ENCODE measurements around the gene MIDN.

MIDN gene

GRCh38 chr19:1259206-1259875, 11.0 kb downstream of the MIDN start:
- DNase-seq = peak in 3 of 4 experiments; percentile 50 to 64 (median 52)

DNA sequence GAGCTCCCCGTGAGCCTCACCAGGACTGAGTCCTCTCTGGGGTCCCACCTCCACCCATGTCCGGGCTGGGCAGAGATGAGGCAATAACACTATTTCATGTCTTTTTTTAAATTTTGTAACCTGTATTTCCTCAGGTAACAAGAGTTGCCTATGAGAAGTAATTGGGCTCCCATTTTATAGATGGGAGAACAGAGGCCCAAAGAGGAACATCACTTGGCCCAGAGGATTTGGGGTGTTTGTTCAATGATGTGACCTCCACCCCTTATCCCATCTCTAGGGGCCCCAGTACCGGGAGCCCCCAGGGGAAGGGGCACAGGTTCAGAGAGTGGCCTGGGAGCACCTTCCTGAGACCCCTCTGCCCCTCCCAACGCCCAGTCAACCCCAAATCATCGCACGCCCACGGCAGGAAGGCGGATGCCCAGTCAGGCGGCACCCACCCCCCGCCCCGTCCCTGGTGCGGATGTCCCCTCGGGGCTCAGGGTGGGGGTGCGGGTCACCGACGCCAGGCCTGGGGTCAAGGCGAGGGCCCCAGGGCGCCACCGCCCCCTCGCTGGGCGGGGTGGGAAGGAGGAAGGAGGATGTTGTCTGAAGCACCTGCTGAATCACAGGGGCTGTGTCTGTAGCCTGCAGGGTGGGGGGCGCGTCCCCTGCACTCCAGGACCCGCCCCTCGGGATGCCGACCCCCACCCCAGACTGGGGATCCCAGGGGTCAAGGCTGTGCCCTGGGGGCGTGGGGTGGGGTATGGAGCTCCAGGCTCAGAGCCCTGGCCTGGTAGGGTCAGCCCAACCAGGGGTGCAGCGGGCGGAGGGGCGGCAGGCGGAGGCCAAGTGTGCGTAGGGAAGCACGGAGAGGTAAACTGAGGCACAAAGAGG, 11.7 kb downstream of the MIDN start:
- peak in 1 of 4 experiments; percentile 37 for DNase-seq

DNA sequence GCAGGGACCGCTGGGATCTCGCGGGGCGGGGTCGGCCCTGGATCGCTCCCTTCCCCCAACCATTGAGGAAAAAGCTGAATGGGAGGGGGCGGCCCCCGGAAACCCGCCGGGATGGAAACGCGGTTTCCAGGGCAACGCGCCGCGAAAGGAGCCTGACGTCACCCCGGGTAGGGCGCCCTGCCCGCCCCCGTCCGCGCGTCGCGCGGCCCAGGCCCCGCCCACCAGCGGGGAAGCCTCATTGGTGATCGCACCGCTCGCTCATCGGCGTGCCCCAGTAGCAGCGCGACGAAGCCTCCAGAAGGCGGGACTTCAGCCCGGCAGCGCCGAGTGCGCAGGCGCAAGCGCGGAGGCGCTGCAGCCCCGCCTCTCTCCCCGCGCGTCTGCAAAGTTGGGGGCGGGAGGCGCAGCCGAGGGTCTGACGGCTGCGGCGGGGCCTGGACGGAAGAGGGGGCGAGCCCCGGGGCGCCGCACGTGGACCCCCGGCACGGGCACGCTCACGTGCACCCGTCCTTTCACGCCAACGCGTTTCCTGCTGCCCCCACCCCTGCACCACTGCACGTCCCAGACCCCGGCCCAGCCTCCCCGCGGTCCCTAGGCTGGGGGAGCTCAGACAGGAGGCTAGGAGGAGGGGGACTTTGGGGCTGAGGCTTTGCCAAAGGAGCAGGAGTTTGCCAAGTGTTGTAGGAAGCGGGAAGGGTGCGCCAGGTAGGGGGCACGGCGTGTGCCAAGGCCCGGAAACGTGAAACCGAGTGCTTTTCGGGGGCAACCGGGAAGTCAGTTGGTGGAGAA, 12.6 kb downstream of the MIDN start:
- peak; percentile 91 to 95 (median 94) for DNase-seq

DNA sequence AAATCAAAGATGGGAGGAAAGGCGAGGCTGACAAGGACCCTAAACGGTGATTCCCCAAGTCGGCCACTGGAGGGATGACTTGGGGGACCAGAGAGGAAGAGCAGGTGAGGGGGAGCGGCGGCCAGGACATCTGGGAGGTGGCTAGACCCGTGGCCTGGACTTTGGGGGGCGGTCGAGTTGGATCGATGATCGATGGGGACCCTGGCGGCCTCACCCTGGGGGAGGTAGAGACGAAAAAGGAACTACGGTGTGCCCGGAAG, 13.1 kb downstream of the MIDN start:
- no peak for DNase-seq

- no peak for DNase-seq
Observed at GRCh38 chr19:1261798-1262622, 13.6 kb downstream of the MIDN start.

DNA sequence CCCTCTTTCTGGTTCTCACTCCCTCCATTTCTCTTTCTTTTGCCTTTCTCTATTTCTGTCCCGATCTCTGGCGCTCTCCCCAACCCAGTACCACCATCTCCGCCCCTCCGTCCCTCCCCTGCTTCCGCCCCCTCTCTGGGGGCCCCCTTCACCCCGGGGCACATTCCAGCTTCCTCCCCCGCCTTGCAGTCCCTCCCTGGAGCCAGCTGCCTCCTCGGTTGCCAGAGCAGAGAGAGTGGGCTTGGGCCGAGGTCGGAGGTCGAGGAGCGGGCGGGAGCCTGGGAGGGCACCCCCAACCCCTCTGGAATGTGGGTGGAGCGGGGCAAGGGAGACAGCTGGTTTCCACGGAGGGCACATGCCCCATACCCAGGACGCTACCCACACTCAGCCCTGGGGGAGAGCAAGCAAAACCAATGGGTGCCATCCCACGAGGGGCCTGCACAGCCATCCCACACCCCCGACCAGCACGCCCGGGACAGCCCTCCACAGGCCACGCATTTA, 14.3 kb downstream of the MIDN start:
- no peak for DNase-seq

DNA sequence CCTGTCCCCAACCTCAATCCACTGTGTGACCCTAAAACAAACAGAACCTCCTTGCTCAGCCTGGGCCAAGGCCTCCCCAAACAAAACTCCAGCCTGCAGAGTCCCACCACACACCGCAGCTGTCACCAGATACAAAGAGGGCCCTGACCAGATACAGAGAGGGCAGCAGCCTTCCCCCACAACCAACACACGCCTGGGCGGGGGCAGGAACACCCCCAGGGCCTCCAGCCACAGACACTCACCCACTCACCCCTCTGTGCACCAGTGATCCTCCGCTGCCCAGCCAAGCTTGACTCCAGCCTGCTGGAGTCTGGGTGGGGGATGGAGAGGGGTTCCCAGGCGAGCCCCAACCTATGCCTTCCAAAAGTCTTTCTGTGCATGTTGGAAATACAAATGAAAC, 14.8 kb downstream of the MIDN start:
- no peak for DNase-seq

DNA sequence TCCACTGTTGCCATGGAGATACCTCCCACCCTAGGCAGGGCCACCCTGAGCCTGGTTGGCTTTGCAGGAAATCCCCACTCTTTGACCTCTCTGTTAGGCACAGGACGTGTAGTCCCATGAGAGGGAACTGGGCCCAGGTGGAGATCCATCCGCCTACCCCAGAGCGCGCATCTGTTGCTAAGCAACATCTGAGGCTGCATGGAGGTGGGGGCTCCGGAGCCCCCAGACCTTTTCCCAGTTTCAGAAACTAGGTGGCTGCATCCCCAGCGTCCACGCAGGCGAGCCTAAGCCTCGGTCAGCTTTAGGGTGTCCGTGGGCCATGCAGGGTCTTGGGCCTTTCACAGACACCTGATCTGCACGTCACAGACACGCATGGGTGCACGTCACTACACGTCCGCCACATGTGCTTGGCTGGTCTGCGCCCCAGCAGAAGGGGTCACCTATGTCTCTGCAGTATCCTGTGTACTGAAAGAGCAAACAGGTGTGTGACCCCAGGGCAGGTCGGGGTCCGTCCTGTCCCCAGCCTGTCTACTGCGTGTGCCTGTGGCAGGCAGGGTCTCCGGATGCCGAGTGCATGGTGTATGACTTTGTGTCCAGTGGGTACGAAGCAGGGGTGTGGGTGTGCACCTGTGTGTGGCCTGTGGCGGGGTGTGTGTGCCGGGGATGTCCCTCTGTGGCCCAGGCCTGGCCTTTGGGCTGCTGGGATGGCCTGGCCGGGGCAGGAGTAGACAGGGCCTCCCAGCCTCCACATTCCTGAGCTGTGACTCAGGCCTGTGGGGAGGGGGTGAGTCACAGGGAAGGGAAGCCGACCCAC, 16.6 kb downstream of the MIDN start:
- no peak for DNase-seq

DNA sequence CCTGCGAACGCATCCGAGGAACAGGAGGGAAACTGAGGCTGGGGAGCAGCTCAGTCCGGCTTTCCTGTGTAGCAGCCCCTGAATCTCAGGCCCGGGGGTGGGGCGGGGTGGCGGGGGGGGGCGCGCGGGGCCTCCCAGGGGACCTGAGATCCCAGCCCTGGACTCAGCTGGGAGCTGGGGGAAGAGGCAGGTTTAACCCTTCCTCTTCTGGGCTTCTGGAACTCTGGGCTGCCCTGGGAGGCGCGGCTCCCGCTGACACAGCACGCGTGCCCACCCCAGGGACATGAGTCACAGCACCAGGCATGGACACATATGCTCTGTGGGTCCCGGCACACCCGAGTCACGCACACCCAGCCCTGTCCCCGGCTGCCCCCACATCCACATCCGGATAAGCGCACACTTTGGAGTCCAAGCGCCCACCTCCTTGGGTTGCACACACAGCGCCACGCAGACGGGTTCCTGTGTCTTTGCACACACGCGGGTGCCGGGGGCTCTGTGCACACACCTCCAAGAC, 17.3 kb downstream of the MIDN start:
- peak in 1 of 4 experiments; percentile 37 for DNase-seq

DNA sequence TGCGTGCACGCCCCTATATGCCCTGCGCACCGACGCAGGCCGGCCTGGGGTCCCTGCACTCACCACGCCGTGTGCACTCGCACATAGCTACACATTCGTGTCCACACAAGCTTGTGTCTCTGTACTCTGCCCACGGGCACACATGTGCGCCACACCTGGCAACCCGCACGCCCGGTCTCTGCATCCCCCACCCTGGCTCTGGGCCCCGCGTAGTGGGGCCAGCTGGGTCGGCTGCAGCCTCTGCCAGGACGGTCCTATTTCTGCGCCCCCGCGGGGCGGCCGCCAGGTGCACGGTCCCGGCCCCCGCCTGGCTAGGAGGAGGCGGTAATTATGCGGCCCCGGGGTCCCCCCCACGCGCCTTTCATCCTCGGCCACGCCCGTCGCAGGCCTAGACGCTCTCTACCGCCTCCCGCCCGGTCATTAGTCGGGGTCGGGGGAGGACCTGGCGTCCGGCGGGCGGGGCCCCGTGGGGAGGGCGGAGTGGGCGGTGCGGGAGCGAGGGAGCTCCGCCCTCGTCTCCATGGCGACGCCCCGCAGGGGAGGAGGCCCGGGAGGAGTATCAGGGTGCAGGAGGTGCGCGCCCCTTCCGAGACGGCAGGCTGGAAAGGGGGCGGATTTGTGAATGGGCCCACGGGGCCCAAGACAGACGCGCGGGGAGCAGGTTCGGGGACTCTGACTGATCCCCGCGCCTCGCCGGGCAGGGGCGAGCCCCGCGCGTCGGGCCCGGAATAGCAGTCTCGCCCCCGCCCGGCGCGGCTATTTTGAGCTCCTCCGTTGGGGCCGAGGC, 17.9 kb downstream of the MIDN start:
- DNase-seq = peak; percentile 59 to 73 (median 70)

DNA sequence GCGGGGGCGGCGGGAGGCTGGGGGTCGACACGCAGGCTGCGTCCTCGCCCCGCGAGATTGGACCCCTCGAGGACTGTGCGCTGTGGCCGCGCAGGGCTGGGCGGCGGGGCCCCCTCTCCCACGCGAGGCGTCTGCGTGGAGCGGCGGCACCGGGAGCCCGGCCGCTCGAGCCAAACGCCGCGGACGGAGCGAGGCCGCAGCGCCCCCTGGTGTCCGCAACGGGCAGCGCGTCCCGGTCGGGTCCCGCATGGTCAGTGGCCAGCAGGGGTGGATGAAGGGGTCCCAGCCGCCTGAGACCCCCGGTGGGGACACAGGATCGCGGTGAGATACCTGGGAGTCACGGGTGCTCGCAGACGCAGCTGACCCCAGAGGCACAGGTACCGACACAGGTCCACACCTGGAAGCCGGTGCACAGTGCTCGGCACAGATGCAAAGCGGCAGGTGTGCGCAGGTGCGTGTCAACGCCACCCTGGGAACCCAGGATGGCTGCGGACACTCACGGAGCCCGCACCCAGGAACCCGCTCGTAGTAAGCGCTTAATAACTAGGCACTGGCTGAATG, 18.6 kb downstream of the MIDN start:
- peak; percentile 53 to 62 (median 58) for DNase-seq

GRCh38 chr19:1267477-1268225, 19.3 kb downstream of the MIDN start:
- no peak for DNase-seq

GRCh38 chr19:1268226-1269064, 20.1 kb downstream of the MIDN start:
- no peak for DNase-seq

- peak; percentile 98 to 99 (median 99) for DNase-seq
Observed at GRCh38 chr19:1269065-1269477, 20.7 kb downstream of the MIDN start, which contains the start of gene CIRBP. Gene CIRBP, plus strand, starts transcription at chr19:1269332. Its CDS starts 1,602 bp downstream, at chr19:1270934.

DNA sequence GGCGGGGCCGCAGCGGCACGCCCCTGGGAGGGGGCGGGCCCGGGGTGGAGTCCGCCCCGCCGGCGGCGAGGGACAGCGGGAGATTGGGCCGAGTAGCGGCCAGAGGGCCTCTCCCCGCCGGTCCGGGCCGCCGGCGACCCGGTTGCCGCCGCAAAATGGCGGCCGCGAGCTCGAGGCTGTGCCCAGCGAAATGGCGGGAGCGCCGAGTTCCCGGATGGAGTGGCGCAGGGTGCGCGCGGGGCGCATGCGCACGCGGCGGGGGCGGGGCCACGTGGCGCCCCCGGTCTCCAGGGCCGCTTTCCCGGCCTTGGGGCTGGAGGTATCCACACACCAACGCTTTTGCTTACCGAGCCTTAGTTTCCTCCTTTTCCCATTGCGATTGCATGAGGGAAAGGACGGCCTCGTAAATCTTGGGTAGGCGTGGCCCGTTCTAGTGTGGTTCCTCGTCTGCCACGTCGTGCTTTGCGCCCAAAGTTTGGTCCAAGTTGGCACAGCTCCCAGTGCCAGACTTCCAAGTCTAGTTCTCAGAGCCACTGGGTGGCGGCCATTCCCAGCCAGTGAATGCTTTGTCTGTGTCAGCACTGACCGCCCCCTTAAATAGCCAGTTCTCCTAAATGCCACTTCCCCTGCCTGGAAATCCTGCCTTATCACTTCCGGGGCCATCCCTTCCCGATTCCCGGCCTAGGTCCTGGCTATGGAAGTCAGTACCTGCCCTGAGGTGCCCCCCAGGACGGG, 21.3 kb downstream of the MIDN start:
- DNase-seq = peak; percentile 73 to 81 (median 80)

DNA sequence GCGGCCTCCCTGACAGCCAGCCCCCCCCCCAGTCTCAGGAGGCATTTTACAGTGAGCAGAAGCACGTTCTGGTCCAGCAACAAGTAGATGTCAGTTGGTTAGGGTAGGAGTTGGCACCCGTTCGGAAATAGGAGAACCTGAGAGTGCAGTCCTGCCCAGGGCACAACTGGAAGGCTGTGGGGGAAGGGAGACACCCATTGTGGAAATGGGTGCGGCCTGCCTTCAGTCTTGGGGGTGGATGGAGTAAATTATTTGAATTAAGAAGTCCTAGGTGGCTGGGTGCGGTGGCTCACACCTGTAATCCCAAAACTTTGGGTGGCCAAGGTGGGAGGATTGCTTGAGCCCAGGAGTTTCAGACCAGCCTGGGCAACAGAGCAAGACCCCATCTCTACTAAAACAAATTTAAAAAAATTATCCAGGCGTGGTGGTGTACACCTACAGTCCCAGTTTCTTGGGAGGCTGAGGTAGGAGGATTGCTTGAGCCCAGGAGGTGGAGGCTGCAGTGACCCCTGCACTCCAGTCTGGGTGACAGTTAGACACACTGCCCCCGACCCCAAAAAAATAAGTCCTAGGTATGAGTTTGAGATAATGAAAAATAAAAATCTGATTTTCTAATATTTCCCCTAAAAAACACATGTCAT, 21.9 kb downstream of the MIDN start:
- DNase-seq = no peak
